Measurements from ENCODE around the gene PIK3R1.

Gene PIK3R1

DNA sequence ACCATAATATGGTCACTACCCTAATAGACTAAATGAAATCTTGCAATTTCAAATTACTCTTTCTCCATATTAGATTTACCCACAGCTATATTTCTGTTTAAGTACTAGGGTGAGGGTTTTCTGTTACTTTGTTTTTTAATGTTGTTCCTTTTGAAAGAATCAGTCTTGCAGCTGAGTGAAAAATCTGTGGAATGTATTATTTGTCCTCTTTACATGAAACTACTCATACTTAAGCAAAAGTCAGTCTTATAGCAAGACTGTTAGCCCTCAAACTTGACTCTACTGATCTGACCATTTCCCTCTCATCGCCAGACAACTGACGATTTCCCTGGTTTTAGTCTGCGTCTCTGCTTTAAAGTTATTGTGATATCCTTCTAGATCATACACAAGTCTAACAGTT, 84.0 kb downstream of the PIK3R1 start:
- no peak for DNase-seq

- DNase-seq: no peak
Measured at GRCh38 chr5:68303038-68303738, 87.6 kb downstream of the PIK3R1 start.

GRCh38 chr5:68303754-68304420, 88.3 kb downstream of the PIK3R1 start:
- no peak for DNase-seq

- DNase-seq: peak; percentile 50
Measured at GRCh38 chr5:68304421-68305052, 89.0 kb downstream of the PIK3R1 start.

GRCh38 chr5:68305223-68305870, 89.8 kb downstream of the PIK3R1 start:
- no peak for DNase-seq

GRCh38 chr5:68306361-68307014, 90.9 kb downstream of the PIK3R1 start:
- no peak for DNase-seq

- DNase-seq: no peak
Measured at GRCh38 chr5:68313336-68313735, 97.8 kb downstream of the PIK3R1 start.

DNA sequence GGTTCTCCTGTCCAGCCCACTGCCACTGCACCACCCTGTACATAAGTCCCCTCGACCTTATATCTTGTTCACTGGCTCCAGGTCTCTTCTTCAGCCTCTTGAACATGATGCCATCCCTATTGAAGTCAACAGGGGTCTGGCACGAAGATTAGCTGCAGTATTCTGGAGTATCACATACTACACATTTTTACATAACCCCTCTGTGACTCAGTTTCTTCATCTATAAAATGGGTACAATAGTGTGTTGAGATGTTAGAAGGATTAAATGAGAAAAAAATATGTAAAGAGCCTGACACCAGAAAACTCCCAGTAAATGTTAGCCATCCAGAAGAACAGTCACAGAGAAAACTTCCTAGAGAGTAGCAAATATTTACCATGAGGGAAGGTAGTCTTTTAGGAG, 98.9 kb downstream of the PIK3R1 start:
- DNase-seq: no peak

DNA sequence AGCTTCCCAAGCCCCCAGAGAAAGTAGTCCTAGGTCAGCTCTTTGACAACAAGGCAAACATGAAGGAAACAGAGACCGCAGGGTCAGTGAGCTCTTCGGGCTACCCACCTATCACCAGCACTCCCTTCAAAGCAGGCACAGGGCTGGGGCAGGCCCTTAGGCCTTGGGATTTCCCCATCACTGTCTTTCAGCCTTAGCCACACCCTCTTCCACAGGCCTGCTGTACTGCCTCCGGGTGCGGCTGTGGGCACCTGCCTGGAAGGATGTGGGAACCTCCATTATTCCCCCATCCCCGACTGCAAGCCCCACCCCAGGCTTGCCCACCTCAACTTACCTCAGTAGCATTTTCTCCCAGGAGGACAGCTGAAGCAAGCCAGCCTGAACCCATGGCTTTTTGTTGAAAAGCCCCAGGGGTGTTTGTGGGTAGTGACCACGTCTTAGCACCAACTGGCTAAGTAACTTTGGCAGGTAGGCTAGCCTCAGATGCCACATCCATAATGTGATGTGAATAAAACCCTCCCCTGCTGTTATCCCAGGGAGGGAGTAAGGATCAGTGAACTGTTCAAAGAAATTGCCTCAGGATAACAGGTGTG, 100.2 kb downstream of the PIK3R1 start:
- no peak for DNase-seq

- DNase-seq: no peak
Measured at GRCh38 chr5:68316469-68316868, 100.9 kb downstream of the PIK3R1 start.

- DNase-seq: no peak
Measured at GRCh38 chr5:68317646-68318045, 102.1 kb downstream of the PIK3R1 start.

DNA sequence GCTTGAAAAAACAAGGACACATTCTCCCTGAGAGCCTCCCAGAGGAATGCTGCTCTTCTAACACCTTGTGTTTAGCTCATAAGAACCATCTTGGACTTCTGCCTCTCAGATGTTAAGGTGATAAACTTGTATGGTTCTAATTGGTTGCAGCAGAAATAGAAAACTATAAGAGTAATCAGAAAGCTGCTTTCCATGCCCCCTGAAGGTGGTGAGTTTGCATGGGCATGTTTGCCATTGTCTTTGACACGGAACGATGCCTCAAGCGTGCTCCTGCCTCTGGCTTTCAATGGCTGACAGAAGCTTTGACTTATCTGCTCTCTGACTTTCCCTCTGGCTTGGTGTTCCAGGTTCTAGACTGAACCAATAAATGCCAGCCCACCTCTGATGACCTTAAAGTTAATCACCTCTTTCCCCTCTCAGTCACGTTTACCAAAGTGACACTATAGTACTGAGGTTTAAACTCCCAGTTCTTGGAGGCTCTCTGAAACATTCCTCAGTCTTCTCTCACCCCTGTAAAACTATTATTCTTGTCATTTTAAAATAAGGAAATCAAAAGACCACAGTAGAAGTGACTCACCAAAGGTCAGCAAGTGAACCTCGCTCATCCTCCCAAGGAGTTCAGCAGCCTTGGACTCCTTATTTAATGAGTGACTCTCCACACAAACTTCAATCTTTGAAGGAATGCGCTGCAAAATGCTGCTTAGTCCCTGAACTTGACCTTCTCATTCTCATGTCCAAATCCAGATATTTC, 103.6 kb downstream of the PIK3R1 start:
- DNase-seq: no peak

GRCh38 chr5:68319706-68320412, 104.3 kb downstream of the PIK3R1 start:
- DNase-seq: no peak

GRCh38 chr5:68320413-68320986, 104.9 kb downstream of the PIK3R1 start:
- no peak for DNase-seq

- peak; percentile 21 for DNase-seq
Measured at GRCh38 chr5:68325065-68325580, 109.6 kb downstream of the PIK3R1 start.

GRCh38 chr5:68329554-68330255, 114.1 kb downstream of the PIK3R1 start:
- DNase-seq: peak; percentile 67

GRCh38 chr5:68330574-68330973, 115.0 kb downstream of the PIK3R1 start:
- no peak for DNase-seq

DNA sequence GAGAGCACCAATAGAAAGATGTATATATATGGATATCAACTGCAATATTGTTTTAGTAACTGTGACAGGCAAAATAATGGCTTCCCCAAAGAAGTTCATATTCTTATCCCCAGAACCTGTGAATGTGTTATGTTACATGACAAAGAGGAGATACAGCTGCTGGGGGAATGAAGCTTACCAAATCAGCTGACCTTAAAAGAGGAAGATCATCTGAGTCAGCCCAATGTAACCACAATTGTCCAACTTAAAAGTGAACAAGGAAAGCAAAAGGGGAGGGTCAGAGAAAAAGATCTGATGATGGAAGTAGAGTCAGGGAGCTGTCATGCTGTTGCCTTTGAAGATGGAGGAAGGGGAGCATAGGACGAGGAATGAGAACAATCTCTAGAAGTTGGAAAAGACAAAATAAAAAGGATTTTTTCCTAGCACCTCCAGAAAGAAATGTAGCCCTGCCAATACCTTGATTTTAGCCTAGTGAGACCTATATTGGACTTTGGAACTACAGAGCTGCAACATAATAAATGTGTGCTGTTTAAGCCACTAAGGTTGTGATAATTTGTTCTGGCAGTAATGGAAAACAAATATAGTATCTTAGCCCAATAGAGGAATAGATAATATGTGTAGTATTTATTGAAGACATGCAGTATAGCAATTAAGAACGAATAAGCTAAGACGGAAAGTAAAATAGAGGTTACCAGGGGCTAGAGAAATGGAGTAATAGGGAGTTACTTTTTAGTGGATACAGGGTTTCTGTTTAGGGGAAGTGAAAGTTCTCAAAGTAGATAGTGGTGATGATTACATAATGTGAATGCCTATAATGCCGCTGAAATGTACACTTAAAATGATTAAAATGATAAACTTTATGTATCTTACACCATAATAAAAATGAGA, 115.9 kb downstream of the PIK3R1 start:
- DNase-seq: peak; percentile 92

GRCh38 chr5:68332080-68332451, 116.5 kb downstream of the PIK3R1 start:
- peak; percentile 56 for DNase-seq

Data from MV-4-11 (cell line).